NCI-H2081 (cell line): ENCODE data around the gene MGAT4D.
"Not testable (repeated sequence)": the region's sequence is repeated elsewhere in the genome, so short reads cannot be mapped to it uniquely, and the experiment has no call there.

Experiments used
- DNase-seq, 2 experiments: peaks; one replicate each; lab custom pipeline; 2025; lab: John Stamatoyannopoulos, UW

Gene MGAT4D

GRCh38 chr4:140439644-140440142 lies 58.4 kb downstream of the MGAT4D start:
- DNase-seq = no peak

GRCh38 chr4:140427919-140428471 lies 70.1 kb downstream of the MGAT4D start:
- DNase-seq = no peak

- peak; percentile 66 to 77 for DNase-seq
These were observed 70.8 kb downstream of the MGAT4D start, which contains the start of gene CLGN for GRCh38 chr4:140427106-140427918. Gene CLGN (minus strand): TSS chr4:140427648. CDS start chr4:140413078, 14,570 bp downstream.

GRCh38 chr4:140426610-140427105 lies 71.4 kb downstream of the MGAT4D start:
- peak; percentile 81 to 87 for DNase-seq

GRCh38 chr4:140423106-140423505 lies 75.0 kb downstream of the MGAT4D start:
- DNase-seq = no peak

- not testable (repeated sequence) for DNase-seq
These were observed 84.7 kb downstream of the MGAT4D start for GRCh38 chr4:140413130-140413969.

GRCh38 chr4:140408974-140409373 lies 89.1 kb downstream of the MGAT4D start:
- no peak for DNase-seq

- no peak for DNase-seq
These were observed 91.8 kb downstream of the MGAT4D start for GRCh38 chr4:140406292-140406691.

GRCh38 chr4:140400111-140400510 lies 98.0 kb downstream of the MGAT4D start:
- DNase-seq = no peak

- no peak for DNase-seq
These were observed 102.4 kb downstream of the MGAT4D start for GRCh38 chr4:140395668-140396067.
